OCI-LY1 (cell line): ENCODE results near the gene FZR1.

ENCODE experiments used
- H2AFZ ChIP-seq: fragments of 200-600 bp; sonication (generic), shearing (Covaris generic); 2 replicates; pipeline ENCODE4 v1.6.0; 2014; ENCODE audit warnings: antibody characterized with exemption, mild to moderate bottlenecking, low read length
- H3F3A ChIP-seq: fragments of 200-600 bp; sonication (generic), shearing (Covaris generic); 2 replicates; pipeline ENCODE4 v1.6.0; 2014; ENCODE audit warnings: mild to moderate bottlenecking, antibody characterized with exemption, low read length, moderate library complexity; ENCODE audit not compliant: insufficient read depth
- H3K27ac ChIP-seq: fragments of 200-600 bp; sonication (generic); 2 replicates; pipeline ENCODE4 v1.5.1; 2014; ENCODE audit warnings: low read length, mixed run types, mild to moderate bottlenecking, low read depth; ENCODE audit not compliant: poor library complexity, severe bottlenecking
- H3K27me3 ChIP-seq: fragments of 200-600 bp; sonication (generic); 2 replicates; pipeline ENCODE4 v1.6.0; 2014; ENCODE audit warnings: antibody characterized with exemption, mild to moderate bottlenecking, low read length, moderate library complexity; ENCODE audit not compliant: insufficient read depth
- H3K36me3 ChIP-seq: fragments of 200-600 bp; sonication (generic); 2 replicates; pipeline ENCODE4 v1.6.1; 2014; ENCODE audit warnings: mild to moderate bottlenecking, antibody characterized with exemption, low read length, moderate library complexity, mixed read lengths; ENCODE audit not compliant: insufficient read depth
- H3K4me1 ChIP-seq: fragments of 200-600 bp; sonication (generic); 2 replicates; pipeline ENCODE4 v1.5.1; 2014; ENCODE audit warnings: mild to moderate bottlenecking, low read length, moderate library complexity; ENCODE audit not compliant: insufficient read depth, severe bottlenecking
- H3K4me2 ChIP-seq: fragments of 200-600 bp; sonication (generic), shearing (Covaris generic); 2 replicates; pipeline ENCODE4 v1.6.1; 2014; ENCODE audit warnings: low read length
- H3K4me3 ChIP-seq: fragments of 200-600 bp; sonication (generic); 2 replicates; pipeline ENCODE4 v1.5.1; 2014; ENCODE audit warnings: low read length, low read depth, mild to moderate bottlenecking, mixed read lengths; ENCODE audit not compliant: poor library complexity, severe bottlenecking
- H3K79me2 ChIP-seq: fragments of 200-600 bp; shearing (Covaris generic); 2 replicates; pipeline ENCODE4 v1.6.1; 2016; ENCODE audit warnings: mixed run types, low read length, mixed read lengths; ENCODE audit not compliant: insufficient read depth
- H3K9ac ChIP-seq: fragments of 200-600 bp; sonication (generic), shearing (Covaris generic); 2 replicates; pipeline ENCODE4 v1.6.1; 2014; ENCODE audit warnings: mild to moderate bottlenecking, low read length, mixed read lengths
- H3K9me2 ChIP-seq: fragments of 200-600 bp; sonication (generic), shearing (Covaris generic); 2 replicates; pipeline ENCODE4 v1.6.1; 2014; ENCODE audit warnings: low read depth, mild to moderate bottlenecking, low read length, mixed read lengths
- H3K9me3 ChIP-seq: fragments of 200-600 bp; shearing (Covaris generic); 2 replicates; pipeline ENCODE4 v1.6.1; 2014; ENCODE audit warnings: low read length, mixed read lengths
- H4K20me1 ChIP-seq: fragments of 200-600 bp; sonication (generic), shearing (Covaris generic); 2 replicates; pipeline ENCODE4 v1.6.0; 2016; ENCODE audit warnings: mild to moderate bottlenecking, low read length; ENCODE audit not compliant: insufficient read depth
- EZH2 ChIP-seq: fragments of 200-600 bp; sonication (generic), shearing (Covaris generic); IDR thresholded peaks from 2 replicates; pipeline ENCODE4 v1.8.0; 2017; ENCODE audit warnings: borderline replicate concordance, mixed run types, mild to moderate bottlenecking, antibody characterized with exemption, low read length, moderate library complexity, mixed read lengths
- TF ChIP-seq, protein P1 (sequence below): fragments of 200-600 bp; sonication (generic), shearing (Covaris generic); IDR thresholded peaks from 2 replicates; pipeline ENCODE4 v1.5.1; 2017; ENCODE audit warnings: mild to moderate bottlenecking, antibody characterized with exemption, low read length, moderate library complexity, mixed read lengths

Gene FZR1

DNA sequence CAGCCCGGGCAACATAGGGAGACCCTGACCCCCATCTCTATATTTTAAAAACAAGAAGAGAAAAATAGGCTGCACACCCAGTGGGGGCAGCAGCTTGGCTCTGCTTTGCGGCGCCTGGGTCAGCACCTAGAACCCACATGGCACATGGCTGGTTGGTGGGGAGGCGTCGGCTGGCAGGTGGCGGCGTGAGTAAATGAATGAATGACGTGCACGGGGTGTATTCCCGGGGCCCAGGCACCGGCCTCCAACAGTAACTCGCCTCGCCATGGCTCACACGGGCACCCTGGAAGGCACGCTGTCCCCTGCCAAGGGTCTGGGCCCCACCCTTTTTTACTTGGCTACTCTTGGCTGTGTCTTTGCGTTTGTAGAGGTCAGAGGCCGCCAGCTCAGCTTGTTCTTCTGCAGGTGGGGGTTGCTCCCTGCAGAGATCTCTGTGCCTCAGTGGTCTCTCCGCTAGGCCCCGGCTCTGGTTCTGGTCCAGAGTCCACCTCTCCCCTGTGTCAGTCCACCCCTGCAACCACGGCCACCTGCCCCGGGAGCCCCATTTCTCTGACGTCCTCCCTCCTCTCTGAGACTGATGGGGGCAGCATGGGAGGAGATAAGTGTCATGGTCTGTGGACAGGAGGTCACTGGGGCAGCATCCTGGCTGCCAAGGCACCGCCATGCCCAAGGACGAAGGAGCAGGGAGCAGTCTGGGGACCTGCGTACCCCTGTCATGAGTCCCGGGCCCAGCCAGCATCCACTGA is 5.6 kb downstream of the FZR1 start:
- Histone ChIP-seq H4K20me1 (no peaks in the 10 kb centered on the region), H3K9me2 (no peaks in the 10 kb centered on the region), H3K79me2 (peaks cover 7% of the 10 kb centered on the region)

DNA sequence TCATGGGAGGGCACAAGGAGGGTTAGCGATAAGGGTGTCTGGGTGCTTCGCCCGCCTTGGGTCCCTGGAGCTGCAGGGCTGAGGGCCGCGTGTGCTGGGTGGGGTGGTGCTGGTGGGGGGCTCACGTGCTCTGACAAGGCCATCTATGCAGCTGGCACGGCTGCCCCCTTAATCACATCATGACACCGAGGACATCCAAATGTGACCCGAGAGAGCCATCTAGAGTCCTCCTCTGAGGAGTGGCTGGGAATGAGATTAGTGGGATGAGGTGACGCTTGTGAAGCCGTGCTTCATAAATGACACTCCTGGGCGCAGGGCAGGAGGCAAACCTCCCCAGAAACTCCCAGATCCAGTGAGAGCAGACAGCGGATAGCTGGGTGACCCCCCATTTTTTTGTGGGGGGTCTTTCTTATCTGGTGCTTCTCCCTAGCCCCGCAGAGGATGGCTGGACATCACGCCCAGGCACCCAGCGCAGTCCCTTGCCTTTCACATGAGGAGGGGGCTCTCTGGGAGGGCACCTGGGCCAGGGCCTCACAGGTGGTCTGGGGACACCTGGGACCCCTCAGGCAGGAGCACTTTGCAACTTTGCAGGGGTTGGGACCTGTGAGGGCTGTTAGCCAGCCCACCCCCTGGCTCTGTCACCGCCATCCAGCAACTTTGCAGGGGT is 6.6 kb downstream of the FZR1 start:
- H3F3A ChIP-seq = no peaks in the 10 kb centered on the region
- peaks cover 17% of the 10 kb centered on the region; the same call in 1 of the 2 replicates for H3K36me3 ChIP-seq
- H3K79me2 ChIP-seq = no peaks in the 10 kb centered on the region; the same call in 1 of the 2 replicates
- H3K9me2 ChIP-seq = no peaks in the 10 kb centered on the region
- no peaks in the 10 kb centered on the region for H4K20me1 ChIP-seq
- H3K9ac ChIP-seq = no peak overlapping the region
- H3K27ac ChIP-seq = no peak overlapping the region
- TF ChIP-seq, protein P1, sequence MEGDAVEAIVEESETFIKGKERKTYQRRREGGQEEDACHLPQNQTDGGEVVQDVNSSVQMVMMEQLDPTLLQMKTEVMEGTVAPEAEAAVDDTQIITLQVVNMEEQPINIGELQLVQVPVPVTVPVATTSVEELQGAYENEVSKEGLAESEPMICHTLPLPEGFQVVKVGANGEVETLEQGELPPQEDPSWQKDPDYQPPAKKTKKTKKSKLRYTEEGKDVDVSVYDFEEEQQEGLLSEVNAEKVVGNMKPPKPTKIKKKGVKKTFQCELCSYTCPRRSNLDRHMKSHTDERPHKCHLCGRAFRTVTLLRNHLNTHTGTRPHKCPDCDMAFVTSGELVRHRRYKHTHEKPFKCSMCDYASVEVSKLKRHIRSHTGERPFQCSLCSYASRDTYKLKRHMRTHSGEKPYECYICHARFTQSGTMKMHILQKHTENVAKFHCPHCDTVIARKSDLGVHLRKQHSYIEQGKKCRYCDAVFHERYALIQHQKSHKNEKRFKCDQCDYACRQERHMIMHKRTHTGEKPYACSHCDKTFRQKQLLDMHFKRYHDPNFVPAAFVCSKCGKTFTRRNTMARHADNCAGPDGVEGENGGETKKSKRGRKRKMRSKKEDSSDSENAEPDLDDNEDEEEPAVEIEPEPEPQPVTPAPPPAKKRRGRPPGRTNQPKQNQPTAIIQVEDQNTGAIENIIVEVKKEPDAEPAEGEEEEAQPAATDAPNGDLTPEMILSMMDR = no peak
- no peak for TF ChIP-seq EZH2
- H3K9me3 ChIP-seq = no peaks in the 10 kb centered on the region
- no peak overlapping the region for H3K4me3 ChIP-seq
- H3K4me2 ChIP-seq = no peak overlapping the region
- H3K27me3 ChIP-seq = no peaks in the 10 kb centered on the region
- H3K4me1 ChIP-seq = peaks cover 19% of the 10 kb centered on the region
- no peak overlapping the region for H2AFZ ChIP-seq

More for the DNA sequence above, 5.6 kb downstream of the FZR1 start:
- Histone ChIP-seq H3K9me3 (no peaks in the 10 kb centered on the region), H3F3A (no peaks in the 10 kb centered on the region), H3K27me3 (no peaks in the 10 kb centered on the region), H3K9ac (no peak overlapping the region), H2AFZ (no peak overlapping the region), H3K27ac (no peak overlapping the region), H3K36me3 (peaks cover 17% of the 10 kb centered on the region; the same call in 1 of the 2 replicates), H3K4me2 (no peak overlapping the region), H3K4me3 (no peak overlapping the region), H3K4me1 (peaks cover 21% of the 10 kb centered on the region)
- TF ChIP-seq EZH2 = no peak
- TF ChIP-seq, protein P1 = no peak

DNA sequence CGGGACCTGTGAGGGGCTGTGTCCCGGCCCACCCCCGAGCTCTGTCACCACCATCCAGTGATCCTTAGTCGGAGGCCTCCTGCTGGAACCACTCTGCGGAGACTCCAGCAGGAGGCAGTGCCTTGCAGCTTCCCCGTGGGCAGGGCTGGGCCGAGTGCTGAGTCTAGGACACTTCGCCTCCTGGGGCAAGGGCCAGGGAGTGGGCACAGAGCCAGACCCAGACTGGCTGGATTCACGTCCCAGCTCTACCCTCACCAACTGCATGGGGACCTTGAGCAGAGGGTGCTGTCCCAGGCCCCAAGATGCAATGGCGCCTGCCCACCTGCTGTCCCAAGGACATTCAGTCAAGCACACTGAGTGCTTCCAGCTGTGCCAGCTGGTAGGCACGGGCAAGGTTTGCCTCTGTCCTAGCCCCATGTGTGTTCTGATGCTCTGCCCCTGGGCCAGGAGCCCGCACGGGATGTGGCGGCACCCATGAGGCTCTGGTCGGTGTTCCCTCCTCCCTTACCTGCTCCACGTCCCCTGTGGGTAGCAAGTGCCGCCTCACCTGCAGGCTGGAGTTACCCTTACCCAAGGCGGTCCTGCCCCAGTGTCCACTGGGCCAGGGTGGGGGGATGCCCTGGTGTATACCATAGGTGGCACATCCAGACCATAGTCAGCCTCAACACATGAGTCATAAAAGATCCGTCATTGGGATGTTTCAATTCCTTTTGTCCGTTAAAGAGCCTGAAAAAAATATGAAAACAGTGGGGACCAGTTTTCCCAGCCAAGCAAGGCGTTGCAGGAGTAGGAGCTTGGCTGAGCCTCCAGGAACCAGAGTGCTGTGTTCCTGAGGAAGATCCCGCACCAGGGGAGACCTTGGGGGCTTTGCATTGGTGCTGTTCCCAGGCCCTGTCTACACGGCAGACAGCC is 7.4 kb downstream of the FZR1 start:
- Histone ChIP-seq H3K4me1 (peaks cover 17% of the 10 kb centered on the region), H3K27me3 (no peaks in the 10 kb centered on the region), H3K79me2 (no peaks in the 10 kb centered on the region; the same call in 1 of the 2 replicates), H4K20me1 (no peaks in the 10 kb centered on the region), H3K36me3 (peaks cover 17% of the 10 kb centered on the region; the same call in 1 of the 2 replicates), H3K9ac (no peak overlapping the region), H2AFZ (no peak overlapping the region), H3K4me2 (no peak overlapping the region), H3K4me3 (no peak overlapping the region), H3F3A (no peaks in the 10 kb centered on the region), H3K9me2 (no peaks in the 10 kb centered on the region), H3K9me3 (no peaks in the 10 kb centered on the region), H3K27ac (no peak overlapping the region)
- TF ChIP-seq, protein P1 = no peak
- no peak for TF ChIP-seq EZH2
